IPS-18c (cell line): Measurements from ENCODE around the gene SLC7A7.
"Not testable (repeated sequence)": the region's sequence is repeated elsewhere in the genome, so short reads cannot be mapped to it uniquely, and the experiment has no call there.

ENCODE experiments used
- H3K4me3 ChIP-seq: 2 replicates; pipeline ENCODE4 v1.7.0; 2013; ENCODE audit warnings: low read depth, mild to moderate bottlenecking, low read length, moderate library complexity; ENCODE audit not compliant: insufficient read depth
- H3K9me3 ChIP-seq: one replicate; pipeline ENCODE4 v1.6.1; 2013; ENCODE audit warnings: mild to moderate bottlenecking, low read length, moderate library complexity; ENCODE audit not compliant: control insufficient read depth, insufficient read depth

Gene SLC7A7

GRCh38 chr14:22747769-22748168 is 67.5 kb downstream of the SLC7A7 start:
- no peaks in the 10 kb centered on the region for H3K9me3 ChIP-seq
- no peak overlapping the region for H3K4me3 ChIP-seq

GRCh38 chr14:22740020-22740419 is 75.2 kb downstream of the SLC7A7 start:
- Histone ChIP-seq H3K9me3 (peaks cover 2% of the 10 kb centered on the region), H3K4me3 (no peak overlapping the region)

- H3K9me3 ChIP-seq, result peaks cover 2% of the 10 kb centered on the region
- no peak overlapping the region for H3K4me3 ChIP-seq
Observed at GRCh38 chr14:22739423-22739822, 75.8 kb downstream of the SLC7A7 start.

GRCh38 chr14:22737052-22737451 is 78.2 kb downstream of the SLC7A7 start:
- peaks cover 2% of the 10 kb centered on the region for H3K9me3 ChIP-seq
- H3K4me3 ChIP-seq, result no peak overlapping the region

GRCh38 chr14:22736384-22736783 is 78.9 kb downstream of the SLC7A7 start:
- not testable (repeated sequence) for H3K9me3 ChIP-seq, H3K4me3 ChIP-seq

- no peak overlapping the region for H3K4me3 ChIP-seq
- peaks cover 2% of the 10 kb centered on the region for H3K9me3 ChIP-seq
Observed at GRCh38 chr14:22735096-22735495, 80.1 kb downstream of the SLC7A7 start.

GRCh38 chr14:22733829-22734228 is 81.4 kb downstream of the SLC7A7 start:
- no peak overlapping the region for H3K4me3 ChIP-seq
- H3K9me3 ChIP-seq, result no peaks in the 10 kb centered on the region

- not testable (repeated sequence) for H3K4me3 ChIP-seq, H3K9me3 ChIP-seq
Observed at GRCh38 chr14:22732062-22732461, 83.2 kb downstream of the SLC7A7 start.

- peaks cover 3% of the 10 kb centered on the region for H3K9me3 ChIP-seq
- H3K4me3 ChIP-seq, result no peak overlapping the region
Observed at GRCh38 chr14:22726012-22726411, 89.2 kb downstream of the SLC7A7 start.

GRCh38 chr14:22725374-22725773 is 89.9 kb downstream of the SLC7A7 start:
- not testable (repeated sequence) for H3K9me3 ChIP-seq, H3K4me3 ChIP-seq

- H3K4me3 ChIP-seq, H3K9me3 ChIP-seq: not testable (repeated sequence)
Observed at GRCh38 chr14:22724847-22725246, 90.4 kb downstream of the SLC7A7 start.

GRCh38 chr14:22723815-22724214 is 91.4 kb downstream of the SLC7A7 start:
- H3K4me3 ChIP-seq, result no peak overlapping the region
- H3K9me3 ChIP-seq, result peaks cover 3% of the 10 kb centered on the region
